Dermis microvascular lymphatic vessel endothelial cell (primary cell): ENCODE measurements around the gene RAB31. TPM values are rescaled to one million over a fixed set of nuclear protein-coding genes. Genes with fewer than 3 reads are reported as not detected.

ENCODE experiments used
- DNase-seq, 2 donors: peaks; one replicate each; pipeline versions ENCODE4 v3.0.0 to v3.0.0-alpha.2; 2010; ENCODE audit warnings: low read depth in 2 of 2
- total RNA-seq: library from RNA; depleted of rRNA; stranded (reverse); fragments of >200 nt; gene quantifications from 2 replicates; pipeline ENCODE4 v1.2.1, GENCODE V29; 2014

Gene RAB31
- total RNA-seq, 1 donor from 2014 or later = 46.5 TPM

DNA sequence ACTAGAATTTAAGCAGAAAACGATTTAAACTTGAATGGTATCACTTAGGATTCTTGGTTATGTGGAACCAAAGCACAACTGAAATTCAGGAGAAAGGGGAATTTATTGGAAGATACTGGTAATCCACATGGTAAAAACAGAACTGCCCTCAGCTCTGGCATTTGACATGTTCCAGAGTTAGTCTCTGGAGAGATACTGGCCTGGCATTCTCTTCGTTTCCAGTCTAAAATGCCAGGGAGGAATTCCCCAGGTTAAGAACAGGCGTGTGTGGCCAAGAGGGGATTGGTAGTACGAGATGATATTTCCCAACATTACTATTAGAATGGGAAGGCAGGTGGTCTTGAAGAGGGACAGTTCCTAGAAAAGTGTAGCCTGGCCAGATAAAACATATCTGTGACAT, 109.2 kb downstream of the RAB31 start:
- DNase-seq = no peak

DNA sequence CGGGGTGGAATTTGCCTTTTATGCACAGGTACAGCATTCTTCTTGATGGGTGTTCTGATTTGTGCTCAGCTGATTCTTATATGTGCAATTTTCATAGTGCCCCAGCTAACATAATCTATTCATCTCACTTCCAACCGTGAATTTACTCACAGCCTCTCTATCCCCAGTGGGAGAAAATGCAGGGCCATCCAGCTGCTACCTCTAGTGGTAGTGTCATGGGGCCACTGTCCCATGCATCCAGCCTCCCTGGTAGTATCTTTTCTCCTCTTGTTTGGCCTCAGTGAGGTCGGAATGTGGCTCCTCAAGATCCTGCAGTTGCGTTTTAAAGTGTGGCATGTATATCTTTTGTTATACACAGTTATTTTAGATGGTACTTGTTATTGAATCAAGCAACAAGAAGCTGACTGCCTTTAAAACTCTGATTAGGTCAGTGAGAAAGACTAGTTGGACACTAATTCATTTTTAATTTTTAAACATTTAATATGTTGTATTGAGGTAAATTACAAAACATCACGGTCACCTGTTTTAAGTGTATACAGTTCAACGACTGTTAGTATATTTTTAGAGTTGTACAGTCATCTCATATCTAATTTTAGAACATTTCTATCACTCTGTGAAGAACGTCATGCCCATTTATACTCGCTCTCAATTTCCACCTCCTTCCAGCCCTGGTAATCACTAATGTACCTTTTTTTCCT, 109.8 kb downstream of the RAB31 start:
- no peak for DNase-seq

DNA sequence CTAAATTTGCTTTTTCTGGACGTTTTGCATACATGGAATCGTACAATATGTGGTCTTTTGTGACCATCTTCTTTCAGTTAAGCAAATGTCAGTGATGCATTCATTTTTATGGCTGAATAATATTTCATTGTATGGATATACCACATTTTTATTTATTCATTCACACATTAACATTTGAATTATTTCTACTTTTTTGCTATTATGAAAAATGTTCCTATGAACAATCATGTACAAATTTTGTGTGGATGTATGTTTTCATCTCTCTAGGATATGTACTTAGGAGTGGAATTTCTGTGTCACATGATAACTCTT, 110.3 kb downstream of the RAB31 start:
- no peak for DNase-seq

DNA sequence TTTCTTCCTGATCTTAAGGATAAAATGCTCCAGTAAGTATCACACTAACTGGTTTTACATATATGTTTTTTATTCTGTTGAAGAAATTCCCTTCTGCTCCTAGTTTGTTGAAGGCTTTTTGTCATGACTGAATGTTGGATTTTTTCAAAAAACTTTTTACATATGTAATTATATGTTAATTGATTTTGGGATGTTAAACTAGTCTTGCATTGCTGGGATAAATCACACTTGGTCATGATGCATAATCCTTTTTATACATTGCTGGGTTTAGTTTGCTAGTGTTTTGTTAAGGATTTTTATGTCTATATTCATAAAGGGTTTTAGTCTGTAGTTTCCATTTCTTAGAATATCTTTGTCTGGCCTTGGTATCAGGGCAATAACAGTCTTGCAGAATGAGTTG, 112.0 kb downstream of the RAB31 start:
- no peak for DNase-seq

DNA sequence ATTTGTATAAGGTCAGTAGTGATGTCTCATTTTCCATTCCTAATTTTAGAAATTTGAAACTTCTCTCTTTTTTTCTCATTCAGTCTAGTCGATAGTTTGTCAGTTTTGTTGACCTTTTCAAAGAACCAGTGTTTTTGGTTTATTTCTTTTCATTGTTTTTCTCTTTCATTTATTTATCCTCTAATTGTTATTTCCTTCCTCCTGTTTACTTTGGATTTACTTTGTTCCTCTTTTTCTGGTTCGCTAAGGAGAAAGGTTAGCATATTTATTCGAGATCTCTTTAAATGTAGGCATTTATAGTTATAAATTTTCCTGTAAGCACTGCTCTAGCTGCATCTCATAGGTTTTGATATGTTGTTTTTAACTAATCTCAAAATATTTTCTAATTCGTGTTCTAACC, 112.6 kb downstream of the RAB31 start:
- DNase-seq = no peak

DNA sequence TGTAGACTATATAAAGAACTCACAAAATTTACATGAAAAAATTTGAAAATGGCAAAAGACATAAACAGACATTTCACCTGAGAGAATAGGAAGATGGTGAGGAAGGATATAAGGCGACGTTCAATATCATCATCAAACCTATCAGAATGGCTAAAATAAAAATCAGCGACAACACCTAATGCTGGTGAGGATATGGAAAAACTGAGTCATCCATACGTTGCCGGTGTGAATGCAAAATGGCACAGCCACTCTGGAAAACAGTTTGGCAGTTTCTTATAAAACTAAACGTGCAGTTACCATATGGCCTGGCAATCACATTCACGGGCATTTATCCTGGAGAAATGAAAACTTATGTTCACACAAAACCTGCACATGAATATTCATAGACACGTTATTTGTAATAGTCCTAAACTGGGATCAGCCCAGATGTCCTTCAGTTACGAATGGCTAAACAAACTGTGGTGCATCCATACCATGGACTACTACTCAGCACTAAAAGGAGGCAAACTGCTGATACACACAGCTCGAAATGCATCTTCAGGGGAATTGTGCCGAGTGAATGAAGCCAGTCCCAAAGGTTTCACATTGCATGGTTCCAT, 114.6 kb downstream of the RAB31 start:
- DNase-seq = no peak

DNA sequence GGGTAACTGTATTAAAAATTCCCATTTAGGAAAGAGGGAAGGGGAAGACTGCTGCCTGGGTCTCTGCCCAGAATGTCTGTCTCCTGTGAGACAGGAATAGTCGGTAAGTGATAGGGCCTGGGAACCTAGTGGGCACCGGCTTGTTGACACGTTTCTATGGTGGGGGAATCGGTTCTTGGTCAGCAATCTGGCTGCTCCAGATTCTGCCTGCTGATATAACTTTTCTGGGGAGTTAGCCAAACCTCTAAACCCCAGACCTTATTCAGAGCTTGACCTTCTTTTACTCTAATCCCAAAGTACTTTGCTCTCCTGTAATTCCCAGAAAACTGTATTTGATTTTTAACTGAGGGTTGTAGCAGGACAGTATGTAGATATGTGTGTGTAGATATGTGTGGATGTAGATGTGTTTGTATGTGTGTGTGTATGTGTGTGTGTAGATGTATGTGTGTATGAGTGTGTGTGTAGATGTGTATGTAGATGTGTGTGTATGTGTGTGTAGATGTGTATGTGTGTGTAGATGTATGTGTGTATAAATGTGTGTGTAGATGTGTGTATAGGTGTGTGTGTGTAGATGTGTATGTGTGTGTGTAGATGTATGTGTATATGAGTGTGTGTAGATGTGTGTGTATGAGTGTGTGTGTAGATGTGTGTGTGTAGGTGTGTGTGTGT, 115.8 kb downstream of the RAB31 start:
- peak in 1 of 2 donors; percentile 39 for DNase-seq

DNA sequence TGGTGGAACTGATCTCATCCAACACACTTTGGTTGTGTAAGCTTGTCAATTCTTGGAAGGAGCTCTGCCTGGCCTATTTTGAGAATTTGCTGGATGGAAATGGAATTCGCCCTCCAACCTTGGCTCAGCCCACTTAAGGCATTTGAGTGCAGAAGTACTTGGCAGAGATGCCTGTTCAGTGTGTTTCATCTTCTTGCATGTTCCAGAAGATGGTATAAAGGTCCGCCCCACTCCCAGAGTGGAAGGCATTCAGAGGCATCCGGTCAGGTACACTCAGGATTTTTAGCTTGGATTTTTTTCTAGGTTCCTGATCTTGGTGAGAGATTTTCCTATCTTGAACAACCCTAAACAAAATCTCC, 116.4 kb downstream of the RAB31 start:
- DNase-seq = no peak

DNA sequence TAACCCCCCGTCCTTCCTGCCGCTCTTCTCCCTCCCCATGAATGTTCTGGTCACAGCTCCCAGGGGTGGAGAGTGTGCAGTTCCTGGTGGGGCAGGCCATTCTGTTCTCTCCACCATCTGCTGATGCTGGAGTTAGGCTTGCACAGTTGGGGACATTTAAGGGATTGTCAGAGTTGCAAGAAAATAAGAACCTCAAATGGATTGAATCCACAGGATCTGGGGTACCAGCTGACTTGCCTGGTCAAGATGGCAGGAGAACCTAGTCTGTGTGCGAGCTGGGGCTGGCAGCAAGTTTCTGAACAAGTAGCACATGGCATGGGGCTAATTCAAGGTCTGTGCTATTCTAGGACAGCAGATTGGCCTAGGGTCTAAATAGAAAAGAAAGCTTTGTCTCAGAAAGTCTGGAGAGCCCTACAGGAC, 116.9 kb downstream of the RAB31 start:
- no peak for DNase-seq

DNA sequence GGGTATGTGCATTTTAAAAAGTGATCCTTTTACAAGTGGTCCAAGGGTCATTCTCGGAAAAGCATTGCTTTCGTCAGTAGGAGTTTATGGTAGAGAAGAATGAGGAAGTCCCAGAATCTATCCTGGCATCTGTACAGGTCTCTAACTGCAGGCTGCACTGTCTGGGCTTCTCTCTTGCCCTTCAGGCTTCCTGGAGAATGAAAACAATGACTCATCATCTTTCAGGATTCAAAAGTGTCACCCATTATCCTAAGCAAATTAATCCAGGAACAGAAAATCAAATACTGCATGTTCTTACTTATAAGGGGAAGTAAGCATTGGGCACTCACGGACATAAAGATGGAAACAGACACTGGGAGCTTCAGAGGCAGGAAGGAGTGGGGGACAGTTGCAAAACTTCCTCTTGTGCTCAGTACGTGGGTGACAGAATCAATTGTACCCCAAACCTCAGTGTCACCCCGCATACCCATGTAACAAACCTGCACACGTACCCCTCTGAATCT, 117.5 kb downstream of the RAB31 start:
- DNase-seq = peak in 1 of 2 donors; percentile 86

DNA sequence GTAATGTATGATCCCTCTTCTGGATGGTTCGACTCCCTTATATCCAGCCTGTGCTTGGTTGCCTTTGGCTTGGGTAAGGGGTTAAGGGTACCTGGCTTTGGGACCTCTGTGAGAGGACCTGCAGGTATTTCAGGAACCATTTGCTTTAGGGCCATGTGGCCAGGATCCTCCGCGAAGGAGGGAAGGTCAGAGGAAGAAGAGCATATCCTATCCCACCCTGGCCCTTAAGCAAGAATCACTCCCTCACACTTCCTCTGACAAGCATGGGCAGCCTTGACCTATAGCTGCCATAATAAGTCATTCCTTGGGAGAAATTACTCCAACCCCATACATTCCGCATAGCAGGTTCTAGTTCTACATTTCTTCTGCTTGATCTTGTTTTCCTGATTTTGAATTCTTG, 118.6 kb downstream of the RAB31 start:
- no peak for DNase-seq

DNA sequence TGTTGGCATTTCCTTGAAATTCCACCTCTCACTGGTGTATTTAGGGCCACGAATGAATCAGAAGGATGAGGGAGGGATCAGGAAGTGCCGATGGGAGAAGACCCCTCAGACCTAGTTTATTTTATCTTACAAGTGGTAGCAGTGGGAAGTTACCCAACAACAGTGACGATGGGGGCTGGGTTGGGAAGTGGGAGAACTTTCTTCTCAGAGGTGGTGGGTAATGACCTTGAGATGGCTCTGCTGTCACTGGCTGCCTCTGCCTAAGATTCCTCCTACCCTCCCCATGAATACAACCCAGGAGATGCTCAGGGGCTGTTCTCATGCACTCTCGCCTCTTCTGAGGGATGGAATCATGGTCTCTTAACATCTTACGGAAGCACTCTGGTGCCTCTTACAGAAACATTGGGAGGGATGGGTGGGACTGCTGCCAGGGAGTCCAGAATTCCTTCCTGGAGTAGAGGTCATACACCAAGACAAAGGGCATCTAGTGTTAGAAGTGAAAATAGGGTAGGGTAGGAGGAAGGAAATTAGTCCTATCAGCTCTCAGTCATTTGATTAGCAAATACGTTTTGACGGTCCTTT, 119.2 kb downstream of the RAB31 start:
- peak in 1 of 2 donors; percentile 44 for DNase-seq

DNA sequence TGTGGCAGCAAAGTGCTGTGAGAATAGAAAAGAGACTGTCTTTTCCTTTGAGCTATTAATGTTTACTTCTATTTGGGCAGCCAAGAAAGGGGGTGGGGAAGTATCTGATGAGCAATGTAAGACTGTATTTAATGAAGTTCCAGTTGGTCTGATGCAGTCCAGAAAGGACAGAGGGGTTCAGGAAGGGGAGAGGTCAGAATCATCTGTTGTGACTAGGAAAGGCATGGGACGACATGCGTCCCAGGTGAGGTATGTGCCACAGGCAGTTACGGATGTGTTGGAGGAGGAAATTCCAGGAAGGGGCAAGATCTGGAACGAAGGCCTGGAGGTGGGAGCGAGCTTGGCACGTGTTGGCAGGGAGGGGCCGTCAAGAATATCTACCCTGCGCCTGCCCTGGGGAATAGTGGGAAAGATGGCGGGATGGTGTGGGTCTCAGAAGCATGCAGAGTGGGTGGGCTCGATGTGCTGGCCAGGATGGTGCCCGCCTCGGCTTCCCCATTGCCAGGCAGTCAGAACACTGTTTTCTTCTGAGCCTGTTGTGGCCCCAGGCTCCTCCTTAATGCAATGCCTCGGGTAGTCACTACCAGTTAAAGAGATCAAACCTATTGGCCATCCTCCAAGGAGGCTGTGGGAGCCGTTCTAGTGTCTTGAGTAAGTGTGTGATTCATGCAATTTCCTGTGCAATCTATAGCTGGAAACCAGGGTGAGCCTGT, 119.8 kb downstream of the RAB31 start:
- peak in 1 of 2 donors; percentile 96 for DNase-seq

DNA sequence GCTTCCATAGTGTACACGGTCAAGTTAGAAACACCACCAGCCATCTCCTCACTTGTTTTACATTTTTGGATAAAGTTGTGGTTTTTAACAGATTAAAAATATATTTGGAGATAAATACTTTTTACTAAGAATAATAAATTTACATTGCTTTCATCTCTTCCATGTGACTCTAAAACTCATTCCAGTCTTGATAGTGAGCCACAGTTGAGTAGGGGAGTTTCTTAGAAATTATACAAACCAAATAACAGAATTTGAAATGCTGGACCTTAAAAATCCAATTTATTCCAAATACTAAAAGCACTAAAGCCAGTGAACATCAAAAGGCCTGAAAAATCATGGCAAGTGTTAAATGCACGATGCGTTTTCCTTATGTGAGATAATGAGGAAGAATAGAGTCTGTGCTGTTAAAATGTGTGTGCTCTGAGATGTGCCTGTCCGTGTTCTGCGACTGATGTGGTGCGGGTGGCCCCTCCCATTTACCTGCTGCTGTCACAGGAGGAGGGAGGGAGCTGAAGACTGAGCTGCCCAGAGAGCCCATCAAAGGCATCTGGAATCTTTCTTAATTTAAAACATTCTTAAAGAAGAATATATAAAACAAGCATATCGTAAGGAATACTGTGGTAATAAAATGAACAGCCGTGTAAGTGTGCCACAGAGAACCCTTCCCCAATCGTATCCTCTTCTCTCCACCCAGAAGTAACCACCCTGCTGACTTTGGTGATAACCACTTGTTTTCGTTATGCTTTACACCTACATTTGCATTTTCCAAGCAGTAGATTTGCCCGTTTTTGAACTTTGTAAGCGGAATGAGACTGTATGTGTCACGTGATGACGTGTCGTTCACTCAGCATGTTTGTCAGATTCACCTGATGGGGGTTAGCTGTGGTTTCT, 120.7 kb downstream of the RAB31 start:
- no peak for DNase-seq

DNA sequence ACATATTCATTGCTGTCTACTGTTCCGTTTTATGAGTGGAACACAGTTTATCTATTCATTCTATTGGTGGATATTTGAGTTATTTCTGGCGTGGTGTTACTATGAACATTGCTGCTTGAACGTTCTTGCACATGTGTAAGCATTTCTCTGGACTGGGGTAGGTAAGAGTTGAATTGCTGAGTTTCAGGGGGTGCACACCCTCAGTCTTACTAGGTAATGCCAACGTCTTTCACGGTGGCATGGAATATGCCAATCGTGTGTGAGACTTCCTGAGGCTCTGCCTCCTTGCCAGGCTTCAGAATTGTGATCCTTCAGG, 121.3 kb downstream of the RAB31 start:
- DNase-seq = no peak

DNA sequence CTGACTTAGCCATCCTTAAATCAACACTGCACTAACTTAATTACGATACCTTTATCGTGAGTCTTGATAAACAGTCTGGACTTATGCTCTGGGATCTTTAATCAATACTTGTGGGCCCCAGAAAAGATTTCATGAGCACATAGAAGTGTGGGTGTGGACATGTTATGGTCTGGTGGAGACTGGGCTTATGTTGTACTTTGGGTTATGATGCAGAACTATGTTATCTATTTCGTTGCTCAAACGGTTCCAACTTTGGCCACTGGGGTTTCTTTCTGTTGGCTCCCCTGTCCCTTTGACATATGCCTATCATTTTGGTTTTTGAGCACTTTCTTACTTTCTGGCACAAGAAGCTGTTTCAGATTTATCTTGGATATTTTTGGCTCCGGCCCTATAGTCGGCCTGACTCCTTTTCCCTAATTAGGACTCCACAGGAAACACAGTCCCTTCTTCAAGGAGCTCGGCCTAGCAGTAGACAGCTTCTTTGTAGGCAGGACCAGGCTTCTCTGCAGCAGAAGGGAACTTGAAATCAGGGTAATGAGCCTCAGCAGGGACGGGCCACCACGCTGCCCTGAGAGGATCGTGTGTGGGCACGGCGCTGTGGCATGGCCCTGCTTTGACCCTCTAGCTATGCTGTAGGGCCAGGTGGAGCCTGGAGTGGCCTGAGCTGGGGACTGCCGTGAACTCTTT, 123.1 kb downstream of the RAB31 start:
- DNase-seq = no peak

DNA sequence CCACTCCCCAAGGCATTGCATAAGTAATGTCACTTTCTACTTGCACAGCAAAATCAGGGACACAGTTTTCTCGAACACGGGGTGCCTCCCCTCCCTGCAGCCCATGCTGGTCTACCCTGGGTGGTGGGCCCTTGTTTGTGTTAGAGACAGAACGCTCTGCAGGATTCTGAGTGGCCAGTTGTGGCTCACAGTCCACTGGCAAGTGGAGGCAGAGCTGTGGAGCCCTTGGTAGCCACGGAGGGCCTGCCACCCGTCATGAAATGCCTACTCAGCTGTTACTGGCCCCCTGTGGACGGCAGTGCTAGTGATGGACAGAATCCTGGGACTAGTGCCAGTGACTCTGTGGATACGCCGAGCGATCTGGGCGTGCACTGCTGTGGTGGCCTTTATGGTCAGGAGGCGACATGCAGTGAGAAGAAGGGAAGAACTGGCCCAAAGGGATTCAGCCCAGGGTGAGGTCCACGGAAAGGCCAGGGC, 123.7 kb downstream of the RAB31 start:
- DNase-seq = no peak

DNA sequence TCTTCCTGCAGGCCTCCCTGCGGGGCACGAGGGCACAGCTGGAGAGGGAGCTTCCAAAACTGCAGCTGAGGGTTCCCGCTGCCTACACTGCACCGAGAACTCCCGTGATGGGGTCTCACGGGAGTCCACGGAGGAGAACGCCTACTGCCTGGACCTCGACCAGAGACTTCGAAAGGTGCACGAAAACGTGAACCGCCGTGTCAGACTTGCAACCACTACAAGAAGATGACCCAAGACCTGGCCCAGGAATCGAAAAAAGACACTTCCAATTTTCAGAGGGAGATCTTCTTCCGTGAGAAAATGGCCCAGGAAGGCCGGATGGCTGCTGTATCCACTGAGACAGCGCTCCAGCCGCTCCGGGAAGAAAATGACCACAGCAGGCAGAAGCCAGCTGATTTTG, 124.8 kb downstream of the RAB31 start:
- no peak for DNase-seq

DNA sequence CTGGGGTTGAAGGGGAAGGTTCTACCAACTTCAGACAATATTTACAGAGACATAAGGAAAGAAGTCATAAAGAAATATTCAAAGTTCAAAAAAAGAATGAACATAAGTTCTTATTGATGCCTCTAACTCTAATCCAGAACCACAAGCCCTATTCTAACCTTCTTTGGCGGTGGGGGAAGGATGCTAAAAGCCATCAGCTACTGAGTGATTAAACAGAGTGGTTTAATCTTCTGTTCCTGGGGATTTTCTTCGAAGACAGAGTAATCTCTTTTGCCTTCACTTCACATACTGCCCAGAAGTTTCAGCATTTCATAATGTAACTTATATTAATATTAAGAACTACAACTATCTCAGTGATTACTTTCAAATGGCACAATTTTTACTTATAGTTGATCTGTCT, 126.5 kb downstream of the RAB31 start:
- DNase-seq = no peak

DNA sequence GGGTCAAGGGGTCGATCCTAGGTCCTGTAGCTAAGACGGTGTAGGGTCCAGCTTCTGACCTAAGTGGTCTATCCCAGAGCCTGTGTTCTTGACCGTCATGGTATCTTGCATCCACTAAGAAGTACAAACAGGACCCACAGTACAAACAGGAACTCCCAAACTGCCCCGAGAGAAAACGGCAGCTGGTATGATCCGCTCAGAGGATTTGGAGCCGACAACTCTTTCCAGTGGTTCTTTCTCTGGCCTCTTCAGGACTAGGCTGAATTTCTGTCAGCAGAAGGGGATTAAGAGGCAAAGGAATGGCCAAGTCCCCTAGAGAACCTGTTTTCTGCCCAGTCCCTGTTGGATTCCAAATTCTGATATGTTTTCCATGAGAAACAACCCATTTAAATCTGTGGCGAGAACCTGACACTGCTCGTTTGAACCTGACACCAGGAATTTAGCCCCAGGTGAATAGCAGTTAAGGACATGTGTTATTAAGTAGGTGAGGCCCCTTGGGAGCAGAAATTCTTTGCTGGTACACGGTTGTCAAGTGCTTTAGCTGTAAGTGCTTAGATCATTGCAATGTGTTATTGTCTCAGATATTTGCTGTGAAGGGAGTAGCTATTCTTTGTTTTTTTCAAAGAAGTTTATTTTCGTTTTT, 127.1 kb downstream of the RAB31 start:
- DNase-seq = no peak
